GM18499 (cell line): ENCODE results near the gene ZBTB8OS.
"Not testable (repeated sequence)": the region's sequence is repeated elsewhere in the genome, so short reads cannot be mapped to it uniquely, and the experiment has no call there.

Experiments
- ATAC-seq: cut with Tn5 transposase; IDR thresholded peaks from one replicate; pipeline ENCODE4 v1.9.1; 2021; ENCODE audit warnings: moderate number of reproducible peaks; ENCODE audit not compliant: insufficient read depth, unreplicated experiment

The ZBTB8OS gene

GRCh38 chr1:32650752-32651460, 556 bp upstream of the ZBTB8OS start, which contains the start of gene RBBP4:
TSS of gene RBBP4 (plus strand) at chr1:32651208. CDS start at chr1:32651307, 99 bp downstream.
- ATAC-seq = peak; percentile 52

GRCh38 chr1:32647308-32648134, 2.8 kb downstream of the ZBTB8OS start:
- ATAC-seq = no peak

DNA sequence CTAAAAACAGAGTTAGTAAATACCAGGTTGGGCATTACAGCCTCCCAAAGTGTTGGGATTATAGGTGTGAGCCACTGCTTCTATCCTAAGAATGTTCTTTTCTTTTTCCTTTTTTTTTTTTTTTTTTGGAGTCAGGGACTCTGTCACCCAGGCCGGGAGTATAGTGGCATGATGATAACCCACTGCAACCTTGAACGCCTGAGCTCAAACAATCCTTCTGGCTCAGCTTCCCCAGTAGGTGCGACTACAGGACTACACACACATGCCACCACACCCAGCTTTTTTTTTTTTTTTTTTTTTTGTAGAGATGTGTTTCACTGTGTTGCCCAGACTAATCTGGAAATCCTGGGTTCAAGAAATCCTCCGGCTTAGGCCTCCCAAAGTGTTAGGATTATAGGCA, 5.9 kb downstream of the ZBTB8OS start:
- ATAC-seq = no peak

DNA sequence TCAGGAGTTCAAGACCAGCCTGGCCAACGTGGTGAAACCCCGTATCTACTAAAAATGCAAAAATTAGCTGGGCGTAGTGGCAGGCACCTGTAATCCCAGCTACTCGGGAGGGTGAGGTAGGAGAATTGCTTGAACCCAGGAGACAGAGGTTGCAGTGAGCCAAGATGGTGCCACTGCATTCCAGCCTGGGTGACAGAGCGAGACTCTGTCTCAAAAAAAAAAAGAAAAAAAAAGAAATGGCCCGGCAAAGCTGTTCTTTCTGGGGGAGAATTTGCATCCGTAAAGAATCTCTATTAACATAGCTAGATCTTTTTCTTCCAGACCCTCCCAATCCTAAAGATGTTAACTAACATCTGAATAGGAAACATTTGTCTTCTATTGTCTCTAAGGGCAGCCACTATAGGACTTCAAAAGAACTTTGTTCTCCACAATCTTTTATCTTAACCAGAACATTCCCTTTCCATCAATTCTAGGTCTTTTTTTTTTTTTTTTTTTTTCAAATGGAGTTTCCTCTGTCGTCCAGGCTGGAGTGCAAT, 8.0 kb downstream of the ZBTB8OS start:
- ATAC-seq = not testable (repeated sequence)

DNA sequence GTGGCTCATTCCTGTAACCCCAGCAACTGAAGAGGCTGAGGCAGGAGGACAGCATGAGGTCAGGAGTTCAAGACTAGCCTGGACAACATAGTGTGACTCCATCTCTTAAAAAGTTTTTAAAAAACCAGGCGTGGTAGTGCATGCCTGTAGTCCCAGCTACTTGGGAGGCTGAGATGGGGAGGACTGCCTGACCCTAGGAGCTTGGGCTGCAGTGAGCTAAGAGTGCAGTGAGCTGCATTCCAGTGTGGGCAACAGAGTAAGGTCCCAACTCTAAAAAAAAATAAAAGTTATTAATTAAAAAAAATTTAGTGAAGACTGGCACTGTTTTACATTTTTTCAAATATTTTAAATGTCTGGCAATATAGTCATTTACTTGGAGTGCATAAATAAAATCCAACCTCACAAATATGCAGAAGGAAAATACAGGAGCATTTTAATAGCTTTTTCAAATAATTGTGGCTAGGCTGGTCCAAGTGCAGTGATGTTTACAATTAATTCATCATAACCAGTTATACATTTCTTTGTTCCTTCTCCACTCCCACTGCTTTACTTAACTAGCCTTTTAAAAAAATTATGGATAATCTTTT, 10.8 kb downstream of the ZBTB8OS start:
- no peak for ATAC-seq

- no peak for ATAC-seq
Measured at GRCh38 chr1:32636914-32637645, 13.3 kb downstream of the ZBTB8OS start.

DNA sequence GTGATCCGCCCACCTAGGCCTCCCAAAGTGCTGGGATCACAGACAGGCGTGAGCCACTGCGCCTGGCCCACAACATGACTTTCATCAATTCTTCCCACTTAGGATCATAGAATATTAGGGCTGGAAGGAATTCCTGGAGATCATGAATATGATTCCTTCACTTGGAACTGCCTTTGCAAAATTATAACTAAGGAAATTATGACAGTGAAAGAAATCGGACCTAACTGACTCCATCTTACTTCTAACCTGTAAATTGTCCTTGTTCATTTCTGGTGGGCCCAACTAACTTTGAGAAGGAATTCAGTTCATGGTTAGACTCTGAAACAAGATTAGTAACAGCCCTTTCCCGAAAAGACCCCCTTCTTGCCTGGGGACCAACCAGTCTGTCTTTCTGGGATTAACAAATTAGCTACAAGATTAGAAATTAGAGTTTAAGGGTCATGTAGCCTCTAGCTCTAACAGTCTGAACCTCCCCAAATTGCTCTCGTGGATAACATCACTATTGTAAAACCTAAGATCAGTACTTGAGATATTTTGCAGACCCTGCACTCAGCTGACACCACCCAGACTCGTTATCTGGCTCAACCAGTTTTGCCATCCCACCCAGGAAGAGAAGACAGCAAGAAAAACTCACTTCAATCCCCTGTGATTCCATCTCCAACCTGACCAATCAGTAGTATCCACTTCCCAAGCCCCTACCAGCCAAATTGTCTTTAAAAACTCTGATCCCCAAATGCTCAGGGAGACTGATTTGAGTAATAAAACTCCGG, 14.7 kb downstream of the ZBTB8OS start:
- ATAC-seq = no peak

GRCh38 chr1:32632829-32633228, 17.5 kb downstream of the ZBTB8OS start:
- no peak for ATAC-seq

DNA sequence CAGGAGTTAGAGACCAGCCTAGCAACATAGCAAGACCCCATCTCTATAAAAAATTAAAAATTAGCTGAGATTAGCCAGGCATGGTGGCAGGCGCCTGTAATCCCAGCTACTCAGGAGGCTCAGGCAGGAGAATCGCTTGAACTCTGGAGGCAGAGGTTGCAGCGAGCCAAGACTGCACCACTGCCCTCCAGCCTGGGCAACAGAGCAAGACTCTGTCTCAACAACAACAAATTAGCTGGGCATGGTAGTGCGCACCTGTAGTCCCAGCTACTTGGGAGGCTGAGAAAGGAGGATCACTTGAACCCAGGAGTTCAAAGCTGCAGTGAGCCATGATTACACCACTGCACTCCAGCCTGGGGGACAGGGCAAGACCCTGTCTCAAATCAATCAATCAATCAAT, 20.2 kb downstream of the ZBTB8OS start:
- not testable (repeated sequence) for ATAC-seq

GRCh38 chr1:32627596-32628162, 22.7 kb downstream of the ZBTB8OS start:
- no peak for ATAC-seq

DNA sequence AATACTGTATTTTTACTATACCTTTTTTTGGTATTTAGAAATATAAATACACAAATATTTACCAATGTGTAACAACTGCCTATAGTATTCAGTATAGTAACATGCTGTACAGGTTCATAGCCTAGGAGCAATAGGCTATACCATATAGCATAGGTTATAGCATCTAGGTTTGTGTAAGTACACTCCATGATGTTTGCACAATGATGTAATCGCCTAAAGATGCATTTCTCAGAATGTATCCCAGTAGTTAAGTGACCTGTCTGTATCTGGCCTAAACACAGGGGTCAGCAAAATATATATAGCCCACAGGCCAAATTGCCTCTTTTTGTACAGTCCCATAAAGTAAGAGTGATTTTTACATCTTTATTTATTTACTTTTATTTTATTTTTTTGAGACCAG, 24.2 kb downstream of the ZBTB8OS start:
- no peak for ATAC-seq

DNA sequence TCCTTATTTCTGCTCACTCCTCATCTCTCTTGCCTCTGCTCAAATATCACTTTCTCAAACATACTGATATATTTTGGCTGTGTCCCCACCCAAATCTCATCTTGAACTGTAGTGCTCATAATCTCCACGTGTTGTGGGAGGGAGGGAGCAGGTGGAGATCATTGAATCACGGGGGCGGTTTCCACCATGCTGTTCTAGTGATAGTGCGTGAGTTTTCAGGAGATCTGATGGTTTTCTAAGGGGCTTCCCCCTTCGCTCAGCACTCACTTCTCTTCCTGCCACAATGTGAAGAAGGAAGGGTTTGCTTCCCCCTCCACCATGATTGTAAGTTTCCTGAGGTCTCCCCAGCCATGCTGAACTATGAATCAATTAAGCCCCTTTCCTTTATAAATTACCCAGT, 26.6 kb downstream of the ZBTB8OS start:
- ATAC-seq = no peak

DNA sequence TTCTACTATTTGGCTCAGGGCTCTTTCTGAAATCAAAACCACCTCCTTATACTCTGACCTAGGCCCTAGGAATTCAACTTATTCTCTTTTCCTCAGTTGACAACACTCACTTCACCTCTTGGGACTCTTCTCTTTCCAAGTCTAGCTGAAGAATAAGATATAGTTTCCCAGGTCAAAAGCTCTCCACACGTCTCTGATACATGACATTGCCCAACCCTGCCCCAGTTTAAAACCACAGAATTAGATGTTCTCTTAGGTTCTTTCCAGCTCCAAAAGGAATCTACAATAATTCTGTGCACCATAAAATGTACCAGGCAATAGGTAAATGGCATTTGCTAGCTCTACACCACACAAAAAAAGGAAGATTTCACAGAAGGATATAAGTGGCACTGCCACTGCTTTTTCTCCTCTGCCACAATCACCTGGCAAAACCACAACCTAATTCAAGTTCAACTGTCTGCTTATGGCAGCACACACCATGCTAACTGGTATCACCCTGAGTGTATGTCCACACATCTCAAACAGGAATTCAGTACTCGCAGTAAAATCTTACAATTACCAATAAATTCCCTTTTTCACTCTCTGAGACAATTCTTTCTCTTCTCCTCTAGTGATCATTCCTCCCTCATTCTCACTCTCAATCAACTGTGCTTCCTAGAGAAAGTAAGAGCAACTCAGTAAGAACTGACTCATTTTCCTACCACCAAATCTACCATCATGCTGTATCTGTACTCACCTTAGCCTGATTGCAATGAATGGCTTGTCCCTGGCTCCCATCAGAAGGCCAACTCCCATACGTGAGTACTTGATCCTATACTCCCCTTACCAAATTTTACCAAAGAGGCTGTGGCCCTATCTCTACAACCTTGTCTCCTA, 27.3 kb downstream of the ZBTB8OS start:
- no peak for ATAC-seq

DNA sequence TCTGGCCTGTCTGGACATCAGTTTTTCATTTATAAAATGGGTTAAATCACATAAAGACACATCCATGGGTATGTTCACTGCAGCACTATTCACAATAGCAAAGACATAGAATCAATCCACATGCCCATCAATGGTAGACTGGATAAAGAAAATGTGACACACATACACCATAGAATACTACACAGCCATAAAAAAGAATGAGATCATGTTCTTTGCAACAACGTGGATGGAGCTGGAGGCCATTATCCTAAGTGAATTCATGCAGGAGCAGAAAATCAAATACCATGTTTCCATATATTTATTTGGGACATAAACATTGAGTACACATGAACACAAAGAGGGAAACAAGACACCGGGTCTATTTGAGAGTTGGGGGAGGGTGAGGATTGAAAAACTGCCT, 28.1 kb downstream of the ZBTB8OS start:
- ATAC-seq = no peak

- no peak for ATAC-seq
Measured at GRCh38 chr1:32619701-32620485, 30.5 kb downstream of the ZBTB8OS start.

GRCh38 chr1:32618673-32619221, 31.6 kb downstream of the ZBTB8OS start:
- no peak for ATAC-seq

- no peak for ATAC-seq
Measured at GRCh38 chr1:32613472-32613871, 36.9 kb downstream of the ZBTB8OS start.
